HEK293 (cell line): ENCODE measurements around the gene GSG1.

Experiments used
- CTCF ChIA-PET: fragments of 350-600 bp; formaldehyde crosslinking; extraction: SDS; loops from one replicate; lab custom pipeline; 2021; ENCODE audit warnings: antibody characterized with exemption; lab: Yijun Ruan, JAX
- POLR2A ChIA-PET: fragments of 300-600 bp; formaldehyde crosslinking; extraction: SDS; loops from one replicate; lab custom pipeline; 2020; ENCODE audit warnings: antibody characterized with exemption, inconsistent platforms; lab: Yijun Ruan, JAX
- H3K27ac ChIP-seq: fragments of 200-500 bp; sonication (Bioruptor generic); 2 replicates; pipeline ENCODE4 v1.5.1; 2014; ENCODE audit warnings: low read depth, low read length, control low read depth, inconsistent platforms; ENCODE audit errors: extremely low read depth
- H3K36me3 ChIP-seq, 2 experiments: fragments of 200-500 bp in 1 of 2; sonication (Bioruptor generic) in 1 of 2; 1 replicate in 1 of 2; 2 replicates in 1 of 2; pipeline ENCODE4 v1.5.1; 2014 to 2017; ENCODE audit warnings: inconsistent platforms in 2 of 2, low read length in 2 of 2; ENCODE audit not compliant: control insufficient read depth in 2 of 2, insufficient read depth in 1 of 2
- H3K4me1 ChIP-seq: fragments of 200-500 bp; sonication (Bioruptor generic); 2 replicates; pipeline ENCODE4 v1.5.1; 2014; ENCODE audit warnings: mild to moderate bottlenecking, low read length, inconsistent platforms; ENCODE audit not compliant: control insufficient read depth, insufficient read depth
- H3K4me3 ChIP-seq: 2 replicates; pipeline ENCODE4 v1.5.1; 2011; ENCODE audit warnings: low read depth, mild to moderate bottlenecking, control low read depth, low read length, moderate library complexity
- H3K9me3 ChIP-seq: fragments of 200-500 bp; sonication (Bioruptor generic); 2 replicates; pipeline ENCODE4 v1.5.1; 2014; ENCODE audit warnings: low read depth, low read length, inconsistent platforms; ENCODE audit not compliant: control insufficient read depth, insufficient read depth
- ATF2 ChIP-seq: fragments of 450-650 bp; formaldehyde crosslinking; IDR thresholded peaks from 2 replicates; pipeline ENCODE4 v1.5.1; 2016; ENCODE audit warnings: missing biosample characterization, missing genetic modification characterization, low read depth
- ELK4 ChIP-seq: IDR thresholded peaks from 2 replicates; pipeline ENCODE4 v1.6.1; 2011; ENCODE audit warnings: mild to moderate bottlenecking, low read depth, low read length, borderline replicate concordance
- PRDM2 ChIP-seq: fragments of 450-650 bp; formaldehyde crosslinking; IDR thresholded peaks from 2 replicates; pipeline ENCODE4 v1.5.1; 2016; ENCODE audit warnings: missing biosample characterization, missing genetic modification characterization, borderline replicate concordance
- TCF7L2 ChIP-seq: IDR thresholded peaks from 2 replicates; pipeline ENCODE4 v1.6.1; 2011; ENCODE audit warnings: low read depth, mild to moderate bottlenecking, inconsistent platforms, low read length, moderate library complexity, borderline replicate concordance
- ZBTB6 ChIP-seq: fragments of 450-650 bp; formaldehyde crosslinking; IDR thresholded peaks from 2 replicates; pipeline ENCODE4 v1.5.1; 2017; ENCODE audit warnings: missing biosample characterization, missing genetic modification characterization
- ZNF146 ChIP-seq: fragments of 450-650 bp; formaldehyde crosslinking; IDR thresholded peaks from 2 replicates; pipeline ENCODE4 v1.5.1; 2016; ENCODE audit warnings: missing biosample characterization, missing genetic modification characterization
- ZNF174 ChIP-seq: fragments of 450-650 bp; formaldehyde crosslinking; IDR thresholded peaks from 2 replicates; pipeline ENCODE4 v1.5.0; 2017; ENCODE audit warnings: missing biosample characterization, mild to moderate bottlenecking, missing genetic modification characterization
- ZNF211 ChIP-seq: fragments of 450-650 bp; formaldehyde crosslinking; IDR thresholded peaks from 2 replicates; pipeline ENCODE4 v1.5.1; 2016; ENCODE audit warnings: low read depth, missing biosample characterization, missing genetic modification characterization
- ZNF302 ChIP-seq: fragments of 450-650 bp; formaldehyde crosslinking; IDR thresholded peaks from 2 replicates; pipeline ENCODE4 v1.5.1; 2016; ENCODE audit warnings: missing biosample characterization, missing genetic modification characterization, low read depth
- ZNF341 ChIP-seq: fragments of 450-650 bp; formaldehyde crosslinking; IDR thresholded peaks from 2 replicates; pipeline ENCODE4; 2016; ENCODE audit warnings: low read depth, missing biosample characterization, missing genetic modification characterization
- ZNF426 ChIP-seq: fragments of 450-650 bp; formaldehyde crosslinking; IDR thresholded peaks from 2 replicates; pipeline ENCODE4 v1.5.1; 2017; ENCODE audit warnings: missing biosample characterization, missing genetic modification characterization, mild to moderate bottlenecking, inconsistent platforms, moderate library complexity
- ZNF449 ChIP-seq: fragments of 450-650 bp; formaldehyde crosslinking; IDR thresholded peaks from 2 replicates; pipeline ENCODE4 v1.5.1; 2017; ENCODE audit warnings: missing biosample characterization, mild to moderate bottlenecking, missing genetic modification characterization, moderate library complexity
- ZNF518A ChIP-seq: fragments of 450-650 bp; formaldehyde crosslinking; conservative IDR thresholded peaks from 2 replicates; pipeline ENCODE4 v1.5.1; 2016; ENCODE audit warnings: low read depth, missing biosample characterization, missing genetic modification characterization
- ZNF521 ChIP-seq: fragments of 450-650 bp; formaldehyde crosslinking; IDR thresholded peaks from 2 replicates; pipeline ENCODE4 v1.5.1; 2017; ENCODE audit warnings: missing biosample characterization, mild to moderate bottlenecking, missing genetic modification characterization
- ZNF629 ChIP-seq: fragments of 450-650 bp; formaldehyde crosslinking; IDR thresholded peaks from 2 replicates; pipeline ENCODE4 v1.5.1; 2017; ENCODE audit warnings: missing biosample characterization, missing genetic modification characterization

The GSG1 gene

GRCh38 chr12:13097491-13098011 lies 5.9 kb downstream of the GSG1 start:
- TF ChIP-seq ZNF174 (tag by site-specific recombination) (no peak), ATF2 (tag by site-specific recombination) (0 out of 2 replicates have a peak, but pooled peaks have one; percentile 20)
- H3K4me3 ChIP-seq, result no peak overlapping the region
- ChIA-PET POLR2A (interaction anchor here (1.7 kb wide), 1 partner anchor 111 kb away, joined by 5 read pairs; no protein-coding TSS in a partner anchor), CTCF (interaction anchor here (0.6 to 4.7 kb wide), 13 partner anchors 18 to 181 kb away, joined by 3 to 71 read pairs (median 5); partner anchors contain the start of gene EMP1)
- H3K36me3 ChIP-seq, result no peaks in the 10 kb centered on the region
- peak overlapping the region; percentile 82; the same call in 1 of the 2 replicates for H3K27ac ChIP-seq
- H3K4me1 ChIP-seq, result peaks cover 46% of the 10 kb centered on the region
- no peaks in the 10 kb centered on the region for H3K9me3 ChIP-seq

GRCh38 chr12:13095266-13095995 lies 8.0 kb downstream of the GSG1 start:
- no peaks in the 10 kb centered on the region for H3K36me3 ChIP-seq
- H3K4me3 ChIP-seq, result no peak overlapping the region
- no peak overlapping the region; the same call in 1 of the 2 replicates for H3K27ac ChIP-seq
- ChIA-PET POLR2A (no interaction called here), CTCF (interaction anchor here (1.0 to 2.7 kb wide), 6 partner anchors 10 to 179 kb away, joined by 3 to 21 read pairs (median 4); no protein-coding TSS in a partner anchor)
- H3K4me1 ChIP-seq, result peaks cover 41% of the 10 kb centered on the region
- no peaks in the 10 kb centered on the region for H3K9me3 ChIP-seq
- TF ChIP-seq ELK4 (no peak), ZNF518A (tag by site-specific recombination) (no peak), ZNF146 (tag by site-specific recombination) (no peak), ZNF629 (tag by site-specific recombination) (no peak), TCF7L2 (no peak), ZNF211 (no peak), PRDM2 (no peak), ZNF521 (tag by site-specific recombination) (no peak), ZBTB6 (tag by site-specific recombination) (no peak), ZNF302 (tag by site-specific recombination) (no peak), ZNF426 (no peak), ZNF449 (no peak), ZNF341 (tag by site-specific recombination) (no peak)
